ENCODE measurements around the gene VSIG8. TPM values are rescaled to one million over a fixed set of nuclear protein-coding genes. Genes with fewer than 3 reads are reported as not detected.

Gene VSIG8
- total RNA-seq, 1 experiment from 2014 or later, result not detected

DNA sequence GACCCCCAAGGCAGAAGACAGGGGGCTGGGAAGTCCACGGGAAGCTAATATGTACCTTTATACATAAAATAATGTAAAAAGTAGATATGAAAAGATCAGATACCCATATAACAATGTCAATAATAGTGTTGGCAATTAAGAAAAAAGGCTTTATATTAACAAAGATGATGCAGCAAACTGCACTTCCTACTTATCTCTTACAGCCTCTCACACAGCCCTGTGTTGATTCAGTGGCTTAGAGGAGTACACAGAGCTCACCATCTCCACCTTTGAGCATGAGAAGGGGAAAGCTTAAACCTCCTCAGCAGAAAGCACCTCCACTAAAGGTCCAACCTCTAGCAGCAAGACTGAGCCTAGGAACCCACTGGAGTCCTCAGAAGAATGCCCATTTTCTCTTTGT is 7.2 kb upstream of the VSIG8 start:
- DNase-seq (ENCODE audit: low spot score) (no peak), ATAC-seq (no peak)
- ChIA-PET POLR2A (no interaction called here), CTCF (interaction anchor here (2.0 to 2.2 kb wide), 2 partner anchors 18 to 71 kb away, joined by 9 to 11 read pairs; no protein-coding TSS in a partner anchor)
- Mint-ChIP-seq H3K27me3 (ENCODE audit: low read depth) (no peaks in the 10 kb centered on the region; the same call in 1 of the 2 replicates), H3K4me1 (peaks cover 4% of the 10 kb centered on the region), H3K4me3 (no peak overlapping the region), H3K36me3 (no peaks in the 10 kb centered on the region), H3K27ac (no peak overlapping the region), H3K9me3 (no peaks in the 10 kb centered on the region)
- TF ChIP-seq ZNF232 (CRISPR knock-in tag; IDR thresholded peaks at IDR 0.05), result no peak
- TF ChIP-seq TP53 (CRISPR knock-in tag; IDR thresholded peaks at IDR 0.05), result no peak
- TF ChIP-seq, protein P1, sequence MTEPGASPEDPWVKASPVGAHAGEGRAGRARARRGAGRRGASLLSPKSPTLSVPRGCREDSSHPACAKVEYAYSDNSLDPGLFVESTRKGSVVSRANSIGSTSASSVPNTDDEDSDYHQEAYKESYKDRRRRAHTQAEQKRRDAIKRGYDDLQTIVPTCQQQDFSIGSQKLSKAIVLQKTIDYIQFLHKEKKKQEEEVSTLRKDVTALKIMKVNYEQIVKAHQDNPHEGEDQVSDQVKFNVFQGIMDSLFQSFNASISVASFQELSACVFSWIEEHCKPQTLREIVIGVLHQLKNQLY (CRISPR knock-in tag; IDR thresholded peaks at IDR 0.05), result no peak
- TF ChIP-seq IRF1 (CRISPR knock-in tag; IDR thresholded peaks at IDR 0.05), result no peak
- no peak for TF ChIP-seq AFF4 (CRISPR knock-in tag; IDR thresholded peaks at IDR 0.05; ENCODE audit: borderline replicate concordance)
- TF ChIP-seq ZNF396 (CRISPR knock-in tag; IDR thresholded peaks at IDR 0.05; ENCODE audit: borderline replicate concordance), result no peak
- no peak for TF ChIP-seq ZNF281 (CRISPR knock-in tag; IDR thresholded peaks at IDR 0.05)

GRCh38 chr1:159869173-159869572 is 6.7 kb upstream of the VSIG8 start:
- no peaks in the 10 kb centered on the region; the same call in 1 of the 2 replicates for H3K27me3 Mint-ChIP-seq (ENCODE audit: low read depth)

DNA sequence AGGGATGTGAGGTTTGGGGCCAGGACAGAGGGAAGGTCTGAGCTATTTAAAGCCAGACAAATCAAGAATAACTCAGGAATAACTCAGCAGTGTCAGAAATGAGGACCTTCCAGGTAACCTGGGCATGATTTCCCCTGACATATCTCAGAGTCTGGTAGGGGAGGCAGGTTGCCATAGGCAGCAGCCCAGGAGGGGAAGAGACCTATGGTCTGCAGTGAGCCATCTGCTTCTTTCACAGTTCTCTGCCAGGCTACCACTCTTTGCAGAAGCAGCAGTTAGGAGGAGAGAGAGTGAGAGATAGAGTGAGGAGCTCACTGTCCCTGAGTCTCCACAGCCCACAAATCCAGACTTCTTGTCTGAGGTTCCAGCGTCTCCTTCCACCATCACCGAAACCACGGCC is 6.3 kb upstream of the VSIG8 start:
- ChIA-PET POLR2A (no interaction called here), CTCF (interaction anchor here (1.1 to 2.2 kb wide), 4 partner anchors 18 to 138 kb away, joined by 3 to 11 read pairs (median 8); no protein-coding TSS in a partner anchor)
- Mint-ChIP-seq H3K27ac (no peak overlapping the region), H3K4me1 (peaks cover 4% of the 10 kb centered on the region), H3K4me3 (no peak overlapping the region), H3K27me3 (ENCODE audit: low read depth) (no peaks in the 10 kb centered on the region; the same call in 1 of the 2 replicates), H3K9me3 (no peaks in the 10 kb centered on the region), H3K36me3 (no peaks in the 10 kb centered on the region)
- no peak for DNase-seq (ENCODE audit: low spot score)
- no peak for ATAC-seq
- no peak for TF ChIP-seq ZNF138 (CRISPR knock-in tag; conservative IDR thresholded peaks at IDR 0.05)
- no peak for TF ChIP-seq ESRRA (CRISPR knock-in tag; IDR thresholded peaks at IDR 0.05; ENCODE audit: borderline replicate concordance)
- TF ChIP-seq RELA (CRISPR knock-in tag; IDR thresholded peaks at IDR 0.05; ENCODE audit: borderline replicate concordance), result no peak
- no peak for TF ChIP-seq ZNF281 (CRISPR knock-in tag; IDR thresholded peaks at IDR 0.05)
- no peak for TF ChIP-seq ZNF263 (CRISPR knock-in tag; IDR thresholded peaks at IDR 0.05; ENCODE audit: low read depth)
- TF ChIP-seq, protein P2, sequence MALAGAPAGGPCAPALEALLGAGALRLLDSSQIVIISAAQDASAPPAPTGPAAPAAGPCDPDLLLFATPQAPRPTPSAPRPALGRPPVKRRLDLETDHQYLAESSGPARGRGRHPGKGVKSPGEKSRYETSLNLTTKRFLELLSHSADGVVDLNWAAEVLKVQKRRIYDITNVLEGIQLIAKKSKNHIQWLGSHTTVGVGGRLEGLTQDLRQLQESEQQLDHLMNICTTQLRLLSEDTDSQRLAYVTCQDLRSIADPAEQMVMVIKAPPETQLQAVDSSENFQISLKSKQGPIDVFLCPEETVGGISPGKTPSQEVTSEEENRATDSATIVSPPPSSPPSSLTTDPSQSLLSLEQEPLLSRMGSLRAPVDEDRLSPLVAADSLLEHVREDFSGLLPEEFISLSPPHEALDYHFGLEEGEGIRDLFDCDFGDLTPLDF (CRISPR knock-in tag; IDR thresholded peaks at IDR 0.05), result no peak

More at GRCh38 chr1:159869173-159869572, 6.7 kb upstream of the VSIG8 start:
- TF ChIP-seq NFYB (CRISPR knock-in tag; conservative IDR thresholded peaks at IDR 0.05; ENCODE audit: low read depth) (no peak), ZNF423 (CRISPR knock-in tag; IDR thresholded peaks at IDR 0.05) (peak; percentile 64), TCF7 (CRISPR knock-in tag; IDR thresholded peaks at IDR 0.05; ENCODE audit: low read depth) (no peak)
- TF ChIP-seq, protein P3, sequence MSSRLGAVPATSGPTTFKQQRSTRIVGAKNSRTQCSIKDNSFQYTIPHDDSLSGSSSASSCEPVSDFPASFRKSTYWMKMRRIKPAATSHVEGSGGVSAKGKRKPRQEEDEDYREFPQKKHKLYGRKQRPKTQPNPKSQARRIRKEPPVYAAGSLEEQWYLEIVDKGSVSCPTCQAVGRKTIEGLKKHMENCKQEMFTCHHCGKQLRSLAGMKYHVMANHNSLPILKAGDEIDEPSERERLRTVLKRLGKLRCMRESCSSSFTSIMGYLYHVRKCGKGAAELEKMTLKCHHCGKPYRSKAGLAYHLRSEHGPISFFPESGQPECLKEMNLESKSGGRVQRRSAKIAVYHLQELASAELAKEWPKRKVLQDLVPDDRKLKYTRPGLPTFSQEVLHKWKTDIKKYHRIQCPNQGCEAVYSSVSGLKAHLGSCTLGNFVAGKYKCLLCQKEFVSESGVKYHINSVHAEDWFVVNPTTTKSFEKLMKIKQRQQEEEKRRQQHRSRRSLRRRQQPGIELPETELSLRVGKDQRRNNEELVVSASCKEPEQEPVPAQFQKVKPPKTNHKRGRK (CRISPR knock-in tag; IDR thresholded peaks at IDR 0.05; ENCODE audit: borderline replicate concordance), result no peak
- no peak for ATAC-seq
- H3K4me1 Mint-ChIP-seq, result peaks cover 4% of the 10 kb centered on the region
- H3K27ac Mint-ChIP-seq, result no peak overlapping the region
- H3K36me3 Mint-ChIP-seq, result no peaks in the 10 kb centered on the region
- DNase-seq (ENCODE audit: low spot score), result no peak
- ChIA-PET POLR2A (no interaction called here), CTCF (interaction anchor here (1.9 to 2.2 kb wide), 3 partner anchors 18 to 138 kb away, joined by 6 to 11 read pairs (median 9); no protein-coding TSS in a partner anchor)
- no peak overlapping the region for H3K4me3 Mint-ChIP-seq
- no peaks in the 10 kb centered on the region for H3K9me3 Mint-ChIP-seq
